HEK293 (cell line): Measurements from ENCODE around the gene NOC2L.

Experiments used
- CTCF ChIA-PET: fragments of 350-600 bp; formaldehyde crosslinking; extraction: SDS; loops from one replicate; lab custom pipeline; 2021; ENCODE audit warnings: antibody characterized with exemption; lab: Yijun Ruan, JAX
- POLR2A ChIA-PET: fragments of 300-600 bp; formaldehyde crosslinking; extraction: SDS; loops from one replicate; lab custom pipeline; 2020; ENCODE audit warnings: antibody characterized with exemption, inconsistent platforms; lab: Yijun Ruan, JAX
- H3K27ac ChIP-seq: fragments of 200-500 bp; sonication (Bioruptor generic); 2 replicates; pipeline ENCODE4 v1.5.1; 2014; ENCODE audit warnings: low read depth, low read length, control low read depth, inconsistent platforms; ENCODE audit errors: extremely low read depth
- H3K36me3 ChIP-seq, 2 experiments: fragments of 200-500 bp in 1 of 2; sonication (Bioruptor generic) in 1 of 2; 1 replicate in 1 of 2; 2 replicates in 1 of 2; pipeline ENCODE4 v1.5.1; 2014 to 2017; ENCODE audit warnings: inconsistent platforms in 2 of 2, low read length in 2 of 2; ENCODE audit not compliant: control insufficient read depth in 2 of 2, insufficient read depth in 1 of 2
- H3K4me1 ChIP-seq: fragments of 200-500 bp; sonication (Bioruptor generic); 2 replicates; pipeline ENCODE4 v1.5.1; 2014; ENCODE audit warnings: mild to moderate bottlenecking, low read length, inconsistent platforms; ENCODE audit not compliant: control insufficient read depth, insufficient read depth
- H3K4me3 ChIP-seq: 2 replicates; pipeline ENCODE4 v1.5.1; 2011; ENCODE audit warnings: low read depth, mild to moderate bottlenecking, control low read depth, low read length, moderate library complexity
- H3K9me3 ChIP-seq: fragments of 200-500 bp; sonication (Bioruptor generic); 2 replicates; pipeline ENCODE4 v1.5.1; 2014; ENCODE audit warnings: low read depth, low read length, inconsistent platforms; ENCODE audit not compliant: control insufficient read depth, insufficient read depth
- BCL11B ChIP-seq: fragments of 450-650 bp; formaldehyde crosslinking; IDR thresholded peaks from 2 replicates; pipeline ENCODE4 v1.5.1; 2016; ENCODE audit warnings: low read depth, missing biosample characterization, missing genetic modification characterization
- EGR2 ChIP-seq: fragments of 450-650 bp; formaldehyde crosslinking; IDR thresholded peaks from 2 replicates; pipeline ENCODE4 v1.5.1; 2016; ENCODE audit warnings: low read depth, missing biosample characterization, missing genetic modification characterization
- FEZF1 ChIP-seq: fragments of 450-650 bp; formaldehyde crosslinking; IDR thresholded peaks from 2 replicates; pipeline ENCODE4 v1.5.1; 2016; ENCODE audit warnings: missing biosample characterization, missing genetic modification characterization
- IKZF3 ChIP-seq: fragments of 450-650 bp; IDR thresholded peaks from 2 replicates; pipeline ENCODE4 v1.5.0; 2018; ENCODE audit warnings: missing biosample characterization, mild to moderate bottlenecking, missing genetic modification characterization, moderate library complexity
- KLF16 ChIP-seq: fragments of 450-650 bp; formaldehyde crosslinking; IDR thresholded peaks from 2 replicates; pipeline ENCODE4 v1.5.1; 2017; ENCODE audit warnings: missing biosample characterization, missing genetic modification characterization
- KLF8 ChIP-seq: fragments of 450-650 bp; formaldehyde crosslinking; IDR thresholded peaks from 2 replicates; pipeline ENCODE4 v1.5.1; 2016; ENCODE audit warnings: missing biosample characterization, missing genetic modification characterization
- MYNN ChIP-seq: fragments of 450-650 bp; formaldehyde crosslinking; IDR thresholded peaks from 2 replicates; pipeline ENCODE4 v1.5.1; 2016; ENCODE audit warnings: missing biosample characterization, missing genetic modification characterization, borderline replicate concordance
- SP2 ChIP-seq: fragments of 450-650 bp; formaldehyde crosslinking; IDR thresholded peaks from 2 replicates; pipeline ENCODE4 v1.5.1; 2016; ENCODE audit warnings: missing biosample characterization, missing genetic modification characterization
- ZFHX2 ChIP-seq: fragments of 450-650 bp; formaldehyde crosslinking; conservative IDR thresholded peaks from 2 replicates; pipeline ENCODE4 v1.5.1; 2016; ENCODE audit warnings: missing biosample characterization, missing genetic modification characterization
- ZFP3 ChIP-seq: fragments of 450-650 bp; formaldehyde crosslinking; IDR thresholded peaks from 2 replicates; pipeline ENCODE4 v1.5.1; 2016; ENCODE audit warnings: low read depth, missing biosample characterization, missing genetic modification characterization
- ZIC2 ChIP-seq: fragments of 450-650 bp; formaldehyde crosslinking; IDR thresholded peaks from 2 replicates; pipeline ENCODE4 v1.5.1; 2016; ENCODE audit warnings: missing biosample characterization, missing genetic modification characterization
- ZNF133 ChIP-seq: fragments of 450-650 bp; formaldehyde crosslinking; IDR thresholded peaks from 2 replicates; pipeline ENCODE4 v1.5.1; 2016; ENCODE audit warnings: missing biosample characterization, missing genetic modification characterization
- ZNF138 ChIP-seq: fragments of 450-650 bp; formaldehyde crosslinking; IDR thresholded peaks from 2 replicates; pipeline ENCODE4 v1.5.1; 2016; ENCODE audit warnings: missing biosample characterization, missing genetic modification characterization, borderline replicate concordance
- ZNF248 ChIP-seq: fragments of 450-650 bp; formaldehyde crosslinking; IDR thresholded peaks from 2 replicates; pipeline ENCODE4 v1.5.1; 2017; ENCODE audit warnings: missing biosample characterization, missing genetic modification characterization
- ZNF341 ChIP-seq: fragments of 450-650 bp; formaldehyde crosslinking; IDR thresholded peaks from 2 replicates; pipeline ENCODE4; 2016; ENCODE audit warnings: low read depth, missing biosample characterization, missing genetic modification characterization
- ZNF48 ChIP-seq: fragments of 450-650 bp; formaldehyde crosslinking; IDR thresholded peaks from 2 replicates; pipeline ENCODE4 v1.5.1; 2016; ENCODE audit warnings: missing biosample characterization, missing genetic modification characterization
- ZNF558 ChIP-seq: fragments of 450-650 bp; formaldehyde crosslinking; IDR thresholded peaks from 2 replicates; pipeline ENCODE4 v1.5.1; 2016; ENCODE audit warnings: missing biosample characterization, missing genetic modification characterization
- ZNF585B ChIP-seq: fragments of 450-650 bp; formaldehyde crosslinking; IDR thresholded peaks from 2 replicates; pipeline ENCODE4 v1.5.1; 2016; ENCODE audit warnings: missing biosample characterization, missing genetic modification characterization
- ZNF654 ChIP-seq: fragments of 450-650 bp; formaldehyde crosslinking; IDR thresholded peaks from 2 replicates; pipeline ENCODE4 v1.5.1; 2016; ENCODE audit warnings: low read depth, missing biosample characterization, missing genetic modification characterization
- ZNF660 ChIP-seq: fragments of 450-650 bp; IDR thresholded peaks from 2 replicates; pipeline ENCODE4 v1.5.1; 2018; ENCODE audit warnings: missing biosample characterization, mild to moderate bottlenecking, missing genetic modification characterization
- ZNF747 ChIP-seq: fragments of 450-650 bp; formaldehyde crosslinking; IDR thresholded peaks from 2 replicates; pipeline ENCODE4 v1.5.1; 2016; ENCODE audit warnings: missing biosample characterization, missing genetic modification characterization
- ZNF837 ChIP-seq: fragments of 450-650 bp; formaldehyde crosslinking; IDR thresholded peaks from 2 replicates; pipeline ENCODE4 v1.5.1; 2016; ENCODE audit warnings: missing biosample characterization, missing genetic modification characterization
- TF ChIP-seq, protein P1 (sequence below): fragments of 450-650 bp; formaldehyde crosslinking; IDR thresholded peaks from 2 replicates; pipeline ENCODE4 v1.5.1; 2016; ENCODE audit warnings: missing biosample characterization, missing genetic modification characterization
- TF ChIP-seq, protein P2 (sequence below): fragments of 450-650 bp; formaldehyde crosslinking; IDR thresholded peaks from 2 replicates; pipeline ENCODE4 v1.5.1; 2017; ENCODE audit warnings: missing biosample characterization, missing genetic modification characterization
- TF ChIP-seq, protein P3 (sequence below): fragments of 450-650 bp; formaldehyde crosslinking; IDR thresholded peaks from 2 replicates; pipeline ENCODE4 v1.5.1; 2016; ENCODE audit warnings: missing biosample characterization, missing genetic modification characterization
- TF ChIP-seq, protein P4 (sequence below): fragments of 450-650 bp; formaldehyde crosslinking; IDR thresholded peaks from 2 replicates; pipeline ENCODE4; 2016; ENCODE audit warnings: missing biosample characterization, missing genetic modification characterization

Gene NOC2L

DNA sequence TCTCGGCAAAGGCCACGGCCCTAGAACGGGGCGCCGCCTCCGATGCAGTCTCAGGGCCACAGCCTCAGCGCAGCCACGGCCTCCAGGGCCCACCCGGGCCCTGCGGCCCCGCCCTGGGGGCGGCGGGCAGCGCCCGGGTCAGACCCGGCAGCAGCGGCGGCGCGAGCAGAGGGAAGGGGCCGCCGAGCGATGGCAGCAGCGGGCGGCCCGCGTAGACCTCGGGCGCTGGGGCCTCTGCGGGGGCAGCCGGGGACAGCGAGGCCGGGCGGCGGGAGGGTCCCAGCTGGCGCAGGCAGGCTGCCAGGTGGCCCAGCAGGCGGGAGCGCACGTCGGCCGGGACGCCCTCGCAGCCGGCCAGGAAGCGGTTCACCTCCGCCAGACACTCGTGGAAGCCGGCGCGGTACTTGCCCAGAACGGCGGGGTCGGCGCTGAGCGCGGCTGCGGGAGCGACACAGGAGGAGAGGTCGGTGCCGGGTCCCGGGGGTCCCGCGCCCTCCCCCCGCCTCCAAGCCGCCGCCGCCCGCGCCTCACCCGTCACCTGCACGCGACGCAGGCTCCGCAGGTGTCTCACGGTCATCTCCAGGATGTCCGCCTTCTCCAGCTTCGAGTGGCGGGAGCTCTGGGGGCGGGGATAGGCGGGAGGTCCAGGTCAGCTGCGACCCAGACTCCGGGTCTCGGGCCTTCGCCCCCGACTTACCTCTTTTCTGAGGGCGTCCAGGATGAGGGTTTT, 40.1 kb upstream of the NOC2L start (continued):
- no peak for TF ChIP-seq MYNN (tag by site-specific recombination)
- TF ChIP-seq, protein P1, sequence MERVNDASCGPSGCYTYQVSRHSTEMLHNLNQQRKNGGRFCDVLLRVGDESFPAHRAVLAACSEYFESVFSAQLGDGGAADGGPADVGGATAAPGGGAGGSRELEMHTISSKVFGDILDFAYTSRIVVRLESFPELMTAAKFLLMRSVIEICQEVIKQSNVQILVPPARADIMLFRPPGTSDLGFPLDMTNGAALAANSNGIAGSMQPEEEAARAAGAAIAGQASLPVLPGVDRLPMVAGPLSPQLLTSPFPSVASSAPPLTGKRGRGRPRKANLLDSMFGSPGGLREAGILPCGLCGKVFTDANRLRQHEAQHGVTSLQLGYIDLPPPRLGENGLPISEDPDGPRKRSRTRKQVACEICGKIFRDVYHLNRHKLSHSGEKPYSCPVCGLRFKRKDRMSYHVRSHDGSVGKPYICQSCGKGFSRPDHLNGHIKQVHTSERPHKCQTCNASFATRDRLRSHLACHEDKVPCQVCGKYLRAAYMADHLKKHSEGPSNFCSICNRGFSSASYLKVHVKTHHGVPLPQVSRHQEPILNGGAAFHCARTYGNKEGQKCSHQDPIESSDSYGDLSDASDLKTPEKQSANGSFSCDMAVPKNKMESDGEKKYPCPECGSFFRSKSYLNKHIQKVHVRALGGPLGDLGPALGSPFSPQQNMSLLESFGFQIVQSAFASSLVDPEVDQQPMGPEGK = 0 out of 2 replicates have a peak, but pooled peaks have one; percentile 20
- TF ChIP-seq ZNF48 = no peak
- TF ChIP-seq ZFP3 (tag by site-specific recombination) = no peak
- TF ChIP-seq IKZF3 (tag by site-specific recombination) = no peak
- TF ChIP-seq ZNF133 = no peak
- TF ChIP-seq, protein P2, sequence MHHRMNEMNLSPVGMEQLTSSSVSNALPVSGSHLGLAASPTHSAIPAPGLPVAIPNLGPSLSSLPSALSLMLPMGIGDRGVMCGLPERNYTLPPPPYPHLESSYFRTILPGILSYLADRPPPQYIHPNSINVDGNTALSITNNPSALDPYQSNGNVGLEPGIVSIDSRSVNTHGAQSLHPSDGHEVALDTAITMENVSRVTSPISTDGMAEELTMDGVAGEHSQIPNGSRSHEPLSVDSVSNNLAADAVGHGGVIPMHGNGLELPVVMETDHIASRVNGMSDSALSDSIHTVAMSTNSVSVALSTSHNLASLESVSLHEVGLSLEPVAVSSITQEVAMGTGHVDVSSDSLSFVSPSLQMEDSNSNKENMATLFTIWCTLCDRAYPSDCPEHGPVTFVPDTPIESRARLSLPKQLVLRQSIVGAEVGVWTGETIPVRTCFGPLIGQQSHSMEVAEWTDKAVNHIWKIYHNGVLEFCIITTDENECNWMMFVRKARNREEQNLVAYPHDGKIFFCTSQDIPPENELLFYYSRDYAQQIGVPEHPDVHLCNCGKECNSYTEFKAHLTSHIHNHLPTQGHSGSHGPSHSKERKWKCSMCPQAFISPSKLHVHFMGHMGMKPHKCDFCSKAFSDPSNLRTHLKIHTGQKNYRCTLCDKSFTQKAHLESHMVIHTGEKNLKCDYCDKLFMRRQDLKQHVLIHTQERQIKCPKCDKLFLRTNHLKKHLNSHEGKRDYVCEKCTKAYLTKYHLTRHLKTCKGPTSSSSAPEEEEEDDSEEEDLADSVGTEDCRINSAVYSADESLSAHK (tag by site-specific recombination) = no peak
- TF ChIP-seq ZFHX2 = peak; percentile 73
- no peak for TF ChIP-seq KLF16 (tag by site-specific recombination)
- TF ChIP-seq ZNF747 (tag by site-specific recombination) = no peak
- TF ChIP-seq, protein P3, sequence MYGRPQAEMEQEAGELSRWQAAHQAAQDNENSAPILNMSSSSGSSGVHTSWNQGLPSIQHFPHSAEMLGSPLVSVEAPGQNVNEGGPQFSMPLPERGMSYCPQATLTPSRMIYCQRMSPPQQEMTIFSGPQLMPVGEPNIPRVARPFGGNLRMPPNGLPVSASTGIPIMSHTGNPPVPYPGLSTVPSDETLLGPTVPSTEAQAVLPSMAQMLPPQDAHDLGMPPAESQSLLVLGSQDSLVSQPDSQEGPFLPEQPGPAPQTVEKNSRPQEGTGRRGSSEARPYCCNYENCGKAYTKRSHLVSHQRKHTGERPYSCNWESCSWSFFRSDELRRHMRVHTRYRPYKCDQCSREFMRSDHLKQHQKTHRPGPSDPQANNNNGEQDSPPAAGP (tag by site-specific recombination) = 0 out of 2 replicates have a peak, but pooled peaks have one; percentile 30
- TF ChIP-seq ZNF585B (tag by site-specific recombination) = no peak
- TF ChIP-seq EGR2 (tag by site-specific recombination) = peak; percentile 59
- TF ChIP-seq ZNF837 (tag by site-specific recombination) = no peak
- TF ChIP-seq ZIC2 (tag by site-specific recombination) = peak; percentile 18
- no peak for TF ChIP-seq ZNF654
- peak; percentile 42; the same call in 1 of the 2 replicates for TF ChIP-seq ZNF660 (tag by site-specific recombination)
- TF ChIP-seq BCL11B = 0 out of 2 replicates have a peak, but pooled peaks have one; percentile 60
- peak; percentile 54 for TF ChIP-seq SP2 (tag by site-specific recombination)
- no peak for TF ChIP-seq ZNF558 (tag by site-specific recombination)
- TF ChIP-seq, all 188 proteins: peak for 19

DNA sequence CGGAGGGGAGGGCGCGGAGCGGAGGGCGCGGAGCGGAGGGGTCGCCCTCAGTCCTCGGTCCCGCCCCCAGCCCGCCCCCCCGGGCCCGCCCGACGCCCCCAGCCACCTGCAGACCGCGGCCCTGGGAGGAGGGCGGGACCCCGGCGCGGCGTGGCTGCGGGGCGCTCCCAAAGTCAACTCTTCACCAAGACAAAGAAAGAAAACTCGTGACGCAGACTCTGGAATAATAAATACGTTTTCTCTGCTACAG, 39.6 kb upstream of the NOC2L start:
- Histone ChIP-seq H3K36me3 (peaks cover 0 to 31% of the 10 kb centered on the region in 2 experiments; a peak in 2 of 3 replicates), H3K4me1 (0 out of 2 replicates have a peak, but pooled peaks cover 3% of the 10 kb centered on the region), H3K9me3 (no peaks in the 10 kb centered on the region), H3K4me3 (peak overlapping the region; percentile 74), H3K27ac (peak overlapping the region; percentile 97)
- ChIA-PET POLR2A (interaction anchor here (0.7 to 6.5 kb wide), 4 partner anchors 15 to 118 kb away, joined by 3 to 44 read pairs (median 7); partner anchors contain the start of genes AGRN, C1orf159 and ISG15), CTCF (no interaction called here)
- no peak for TF ChIP-seq ZNF341 (tag by site-specific recombination)
- TF ChIP-seq KLF8 (tag by site-specific recombination) = peak; percentile 66
- no peak for TF ChIP-seq ZNF138 (tag by site-specific recombination)
- TF ChIP-seq, protein P4, sequence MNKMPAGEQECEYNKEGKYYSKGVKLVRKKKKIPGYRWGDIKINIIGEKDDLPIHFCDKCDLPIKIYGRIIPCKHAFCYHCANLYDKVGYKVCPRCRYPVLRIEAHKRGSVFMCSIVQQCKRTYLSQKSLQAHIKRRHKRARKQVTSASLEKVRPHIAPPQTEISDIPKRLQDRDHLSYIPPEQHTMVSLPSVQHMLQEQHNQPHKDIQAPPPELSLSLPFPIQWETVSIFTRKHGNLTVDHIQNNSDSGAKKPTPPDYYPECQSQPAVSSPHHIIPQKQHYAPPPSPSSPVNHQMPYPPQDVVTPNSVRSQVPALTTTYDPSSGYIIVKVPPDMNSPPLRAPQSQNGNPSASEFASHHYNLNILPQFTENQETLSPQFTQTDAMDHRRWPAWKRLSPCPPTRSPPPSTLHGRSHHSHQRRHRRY (tag by site-specific recombination) = no peak
- TF ChIP-seq ZNF747 (tag by site-specific recombination) = no peak
- TF ChIP-seq FEZF1 (tag by site-specific recombination) = no peak
- TF ChIP-seq ZNF248 (tag by site-specific recombination) = no peak
